Lower leg skin (tissue), 4 donors: Measurements from ENCODE around the gene SLC22A3. TPM values are rescaled to one million over a fixed set of nuclear protein-coding genes. Genes with fewer than 3 reads are reported as not detected.

Experiments used
- DNase-seq, 2 donors: peaks; one replicate each; pipeline ENCODE4 v3.0.0-alpha.2; 2019; ENCODE audit warnings: low spot score in 2 of 2
- H3K4me3 ChIP-seq: fragments of 200-600 bp; sonication (generic); 2 replicates; pipeline ENCODE4 v1.5.1; 2017; ENCODE audit warnings: mild to moderate bottlenecking, low read depth; ENCODE audit not compliant: poor library complexity, severe bottlenecking
- POLR2A ChIP-seq, 2 donors: fragments of 450-650 bp; IDR thresholded peaks; one replicate each; pipeline ENCODE4 v1.6.1; 2016 to 2017; ENCODE audit warnings: antibody characterized with exemption in 2 of 2, mild to moderate bottlenecking in 1 of 2, moderate library complexity in 1 of 2
- WGBS, 2 donors: methylation state at CpG; one replicate each; pipeline ENCODE4 v1.1.5; 2018; 5-methylcytosine and 5-hydroxymethylcytosine counted together
- intact Hi-C: fragments of 100-400 bp; cut with DNase I; formaldehyde crosslinking; loops from one replicate; pipeline ENCODE4 v1.15.0; 2023; ENCODE audit warnings: low total_unique reads
- total RNA-seq, 4 donors: library from RNA; depleted of rRNA; stranded (reverse); fragments of >200 nt; gene quantifications; one replicate each; pipeline ENCODE4 v1.1.0, GENCODE V29; 2016
- TF ChIP-seq, protein P1 (sequence below), 3 donors: fragments of 450-650 bp; IDR thresholded peaks; one replicate each; pipeline ENCODE4 v1.5.1; 2016; ENCODE audit warnings: antibody characterized with exemption in 3 of 3, mild to moderate bottlenecking in 3 of 3, moderate library complexity in 2 of 3

Gene SLC22A3
- total RNA-seq, 4 donors from 2014 or later = 10.4 to 15.7 (median 12.3) TPM

DNA sequence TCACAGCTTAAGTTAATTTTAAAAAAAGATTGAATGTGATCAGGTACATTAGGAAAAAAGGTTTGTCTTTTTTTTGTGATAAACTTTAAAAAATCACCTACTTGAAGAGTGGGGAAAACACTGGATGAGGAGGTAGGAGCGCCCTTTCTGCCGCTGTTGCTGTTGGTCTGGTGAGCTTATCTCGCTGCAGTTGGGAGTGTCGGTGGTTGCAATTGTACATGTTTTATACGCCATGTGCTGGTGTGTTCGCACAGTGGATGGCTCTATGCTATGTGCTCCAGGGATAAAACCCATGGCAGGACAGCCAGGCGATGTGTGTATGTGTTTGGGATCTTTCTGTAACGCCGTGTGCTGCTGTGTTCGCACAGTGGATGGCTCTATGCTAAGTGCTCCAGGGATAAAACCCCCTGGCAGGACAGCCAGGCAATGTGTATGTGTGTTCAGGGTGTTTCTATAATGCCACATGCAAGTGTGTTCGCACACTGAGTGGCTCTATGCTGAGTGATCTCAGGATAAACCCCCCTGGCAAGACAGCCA lies 1.7 kb downstream of the SLC22A3 start:
- no peak overlapping the region for H3K4me3 ChIP-seq
- intact Hi-C loops = no loop called here
- no peak for TF ChIP-seq POLR2A (IDR thresholded peaks at IDR 0.05)
- TF ChIP-seq, protein P1, sequence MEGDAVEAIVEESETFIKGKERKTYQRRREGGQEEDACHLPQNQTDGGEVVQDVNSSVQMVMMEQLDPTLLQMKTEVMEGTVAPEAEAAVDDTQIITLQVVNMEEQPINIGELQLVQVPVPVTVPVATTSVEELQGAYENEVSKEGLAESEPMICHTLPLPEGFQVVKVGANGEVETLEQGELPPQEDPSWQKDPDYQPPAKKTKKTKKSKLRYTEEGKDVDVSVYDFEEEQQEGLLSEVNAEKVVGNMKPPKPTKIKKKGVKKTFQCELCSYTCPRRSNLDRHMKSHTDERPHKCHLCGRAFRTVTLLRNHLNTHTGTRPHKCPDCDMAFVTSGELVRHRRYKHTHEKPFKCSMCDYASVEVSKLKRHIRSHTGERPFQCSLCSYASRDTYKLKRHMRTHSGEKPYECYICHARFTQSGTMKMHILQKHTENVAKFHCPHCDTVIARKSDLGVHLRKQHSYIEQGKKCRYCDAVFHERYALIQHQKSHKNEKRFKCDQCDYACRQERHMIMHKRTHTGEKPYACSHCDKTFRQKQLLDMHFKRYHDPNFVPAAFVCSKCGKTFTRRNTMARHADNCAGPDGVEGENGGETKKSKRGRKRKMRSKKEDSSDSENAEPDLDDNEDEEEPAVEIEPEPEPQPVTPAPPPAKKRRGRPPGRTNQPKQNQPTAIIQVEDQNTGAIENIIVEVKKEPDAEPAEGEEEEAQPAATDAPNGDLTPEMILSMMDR (IDR thresholded peaks at IDR 0.05) = no peak
- 77 to 85% methylated on average over 11 of the region's 11 CpGs for WGBS, 2 donors
- DNase-seq = no peak

- H3K4me3 ChIP-seq = no peak overlapping the region
- TF ChIP-seq, protein P1 (IDR thresholded peaks at IDR 0.05) = no peak
- no peak for TF ChIP-seq POLR2A (IDR thresholded peaks at IDR 0.05)
- WGBS, 2 donors = 84 to 89% methylated on average over 2 of the region's 2 CpGs
- intact Hi-C loops = no loop called here
- no peak for DNase-seq
Observed at GRCh38 chr6:160353950-160354496, 5.8 kb downstream of the SLC22A3 start.

DNA sequence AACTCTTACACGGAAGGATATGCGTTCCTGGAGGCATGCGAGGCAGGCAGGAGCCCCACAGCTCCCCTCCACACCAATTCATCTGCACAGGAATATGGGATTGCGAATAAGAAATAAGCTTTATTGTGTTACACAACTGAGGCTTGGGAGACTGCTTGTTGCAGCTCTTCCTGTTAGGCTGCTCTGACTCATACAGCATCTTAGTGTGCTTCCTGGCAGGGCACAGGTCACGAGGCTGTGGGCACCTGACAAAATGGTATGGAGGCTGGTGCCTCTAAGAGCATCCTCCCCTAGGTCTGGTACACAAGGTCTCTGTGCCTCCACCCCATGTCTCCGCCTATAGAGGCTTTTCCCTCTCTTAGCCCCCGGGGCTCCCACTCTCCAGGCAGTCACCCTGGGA lies 6.8 kb downstream of the SLC22A3 start:
- intact Hi-C loops = no loop called here
- DNase-seq = no peak
- 78 to 90% methylated on average over 7 of the region's 7 CpGs for WGBS, 2 donors
- TF ChIP-seq POLR2A (IDR thresholded peaks at IDR 0.05) = no peak
- TF ChIP-seq, protein P1 (IDR thresholded peaks at IDR 0.05) = no peak
- no peak overlapping the region for H3K4me3 ChIP-seq

GRCh38 chr6:160356074-160356744 lies 8.0 kb downstream of the SLC22A3 start:
- WGBS, 2 donors = 74% methylated on average over 14 of the region's 14 CpGs
- H3K4me3 ChIP-seq = no peak overlapping the region
- TF ChIP-seq POLR2A (IDR thresholded peaks at IDR 0.05) = no peak
- TF ChIP-seq, protein P1 (IDR thresholded peaks at IDR 0.05) = no peak
- no peak for DNase-seq
- intact Hi-C loops = no loop called here

DNA sequence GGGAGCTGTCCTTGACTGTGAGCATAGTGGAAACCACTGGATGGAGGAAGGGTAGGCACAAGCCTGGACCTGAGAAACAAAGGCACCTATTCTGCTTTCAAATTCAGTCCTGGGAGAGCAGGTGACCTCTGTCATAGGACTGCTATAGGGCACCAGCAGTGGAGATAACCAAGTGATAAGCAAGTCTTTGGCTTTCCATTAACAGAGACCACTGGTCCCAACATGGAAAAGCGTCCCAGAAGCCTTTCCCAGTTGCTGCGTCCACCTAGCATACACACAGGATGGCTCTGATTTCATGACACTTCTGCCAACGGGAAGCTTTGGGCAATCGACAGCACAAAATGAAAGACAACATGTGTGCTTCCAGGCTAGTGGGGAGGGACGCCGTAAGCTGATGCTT lies 8.9 kb downstream of the SLC22A3 start:
- no peak overlapping the region for H3K4me3 ChIP-seq
- 83 to 86% methylated on average over 6 of the region's 6 CpGs for WGBS, 2 donors
- TF ChIP-seq, protein P1 (IDR thresholded peaks at IDR 0.05) = no peak
- TF ChIP-seq POLR2A (IDR thresholded peaks at IDR 0.05) = no peak
- intact Hi-C loops = no loop called here
- DNase-seq = no peak
